Mucosa of descending colon (tissue), 3 donors: ENCODE results near the gene ZNF530. TPM values are rescaled to one million over a fixed set of nuclear protein-coding genes. Genes with fewer than 3 reads are reported as not detected.

ENCODE experiments used
- ATAC-seq: fragments of 200-7000 bp; cut with Tn5 transposase; one replicate; pipeline ENCODE4 v1.9.1; 2020; ENCODE audit warnings: mild to moderate bottlenecking, moderate library complexity
- DNase-seq, 3 donors: peaks; one replicate each; pipeline ENCODE4 v3.0.0-alpha.2; 2020
- H3K36me3 ChIP-seq: fragments of 200-600 bp; one replicate; pipeline ENCODE4 v1.8.0; 2021; ENCODE audit warnings: low read depth, mild to moderate bottlenecking
- H3K4me1 ChIP-seq: fragments of 200-600 bp; one replicate; pipeline ENCODE4 v1.8.0; 2021; ENCODE audit warnings: low read depth, mild to moderate bottlenecking
- H3K4me3 ChIP-seq: fragments of 200-600 bp; one replicate; pipeline ENCODE4 v1.8.0; 2021; ENCODE audit warnings: mild to moderate bottlenecking
- H3K9me3 ChIP-seq: fragments of 200-600 bp; one replicate; pipeline ENCODE4 v1.8.0; 2021; ENCODE audit warnings: mild to moderate bottlenecking
- CTCF ChIP-seq: fragments of 200-600 bp; IDR thresholded peaks from one replicate; pipeline ENCODE4 v1.8.0; 2022; ENCODE audit warnings: antibody characterized with exemption, mild to moderate bottlenecking
- intact Hi-C, 2 donors: fragments of 100-400 bp; cut with DNase I in 1 of 2; cut with micrococcal nuclease in 1 of 2; formaldehyde crosslinking; loops; one replicate each; pipeline versions ENCODE4 v1.11.0 to v1.11.1; 2022; cut with DNase I, micrococcal nuclease
- total RNA-seq, 3 donors: library from RNA; stranded (reverse); fragmentation: NEBNext Ultra II Directional in 2 of 3; extraction: Animal tissue kit (Norgen Biotek cat#: 25700) in 2 of 3; gene quantifications; one replicate each; pipeline versions ENCODE4 v1.2.1 to v1.2.4, GENCODE V29; 2021 to 2023
- donor health status: DM: no; HTN: no; CAD: no; lungs with moderate emphysema.
- donor health status: DM: no; HTN: no; CAD: no.
- donor health status: DM: no; HTN: yes; CAD: no.

ZNF530 gene
- total RNA-seq, 3 donors from 2014 or later = 1.7 to 3.1 (median 2.3) TPM

- ATAC-seq = no peak
- Histone ChIP-seq H3K4me3 (no peak overlapping the region), H3K36me3 (peaks cover 19% of the 10 kb centered on the region), H3K9me3 (peaks cover 72% of the 10 kb centered on the region), H3K4me1 (no peaks in the 10 kb centered on the region)
- no peak for TF ChIP-seq CTCF
- intact Hi-C loops = no loop called here
- no peak for DNase-seq
Measured at GRCh38 chr19:57637379-57637778, 37.7 kb downstream of the ZNF530 start.

- DNase-seq (no peak), ATAC-seq (no peak)
- intact Hi-C loops = no loop called here
- H3K4me1 ChIP-seq = no peaks in the 10 kb centered on the region
- H3K9me3 ChIP-seq = peaks cover 84% of the 10 kb centered on the region
- TF ChIP-seq CTCF = no peak
- no peak overlapping the region for H3K4me3 ChIP-seq
- H3K36me3 ChIP-seq = peaks cover 19% of the 10 kb centered on the region
Measured at GRCh38 chr19:57641715-57642234, 42.1 kb downstream of the ZNF530 start.

DNA sequence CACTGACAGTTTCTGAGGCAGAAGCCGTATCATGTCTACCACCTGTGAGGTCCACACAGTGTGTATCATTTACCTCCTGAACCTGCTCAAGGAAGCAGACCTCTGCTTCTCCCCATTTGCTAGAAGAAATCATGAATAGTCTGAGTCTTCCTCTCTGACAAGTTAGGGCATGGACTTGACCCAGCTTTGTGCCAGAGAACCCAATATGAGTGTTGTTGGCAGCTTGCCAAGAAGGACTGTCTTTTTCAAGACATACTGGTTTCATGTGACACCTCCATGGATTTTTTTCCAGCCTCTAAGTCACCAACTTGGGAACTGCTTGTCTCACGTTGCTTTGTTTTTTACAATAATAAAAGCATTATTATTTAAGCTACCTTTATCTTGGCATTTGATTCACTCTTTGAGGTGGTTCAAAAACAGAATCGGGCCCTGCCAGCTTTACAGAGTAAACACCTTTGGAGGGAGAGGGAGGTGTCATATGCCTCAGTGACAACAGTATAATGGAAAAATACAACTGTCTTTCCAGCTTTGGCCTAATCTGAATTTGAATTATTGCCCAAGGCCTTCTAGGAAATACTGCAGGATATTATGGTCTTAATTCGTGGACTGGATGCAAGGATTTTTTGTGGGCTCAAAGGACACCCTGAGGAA lies 42.8 kb downstream of the ZNF530 start:
- intact Hi-C loops = no loop called here
- ATAC-seq = no peak

GRCh38 chr19:57643734-57644133 lies 44.0 kb downstream of the ZNF530 start:
- intact Hi-C loops = no loop called here
- TF ChIP-seq CTCF = no peak
- H3K9me3 ChIP-seq = peaks cover 64% of the 10 kb centered on the region
- no peak overlapping the region for H3K4me3 ChIP-seq
- H3K36me3 ChIP-seq = peaks cover 19% of the 10 kb centered on the region
- H3K4me1 ChIP-seq = no peaks in the 10 kb centered on the region
- DNase-seq (no peak), ATAC-seq (no peak)

More for the DNA sequence above, 42.8 kb downstream of the ZNF530 start:
- peaks cover 76% of the 10 kb centered on the region for H3K9me3 ChIP-seq
- TF ChIP-seq CTCF = no peak
- H3K36me3 ChIP-seq = peaks cover 19% of the 10 kb centered on the region
- DNase-seq = no peak
- no peak overlapping the region for H3K4me3 ChIP-seq
- no peaks in the 10 kb centered on the region for H3K4me1 ChIP-seq

DNA sequence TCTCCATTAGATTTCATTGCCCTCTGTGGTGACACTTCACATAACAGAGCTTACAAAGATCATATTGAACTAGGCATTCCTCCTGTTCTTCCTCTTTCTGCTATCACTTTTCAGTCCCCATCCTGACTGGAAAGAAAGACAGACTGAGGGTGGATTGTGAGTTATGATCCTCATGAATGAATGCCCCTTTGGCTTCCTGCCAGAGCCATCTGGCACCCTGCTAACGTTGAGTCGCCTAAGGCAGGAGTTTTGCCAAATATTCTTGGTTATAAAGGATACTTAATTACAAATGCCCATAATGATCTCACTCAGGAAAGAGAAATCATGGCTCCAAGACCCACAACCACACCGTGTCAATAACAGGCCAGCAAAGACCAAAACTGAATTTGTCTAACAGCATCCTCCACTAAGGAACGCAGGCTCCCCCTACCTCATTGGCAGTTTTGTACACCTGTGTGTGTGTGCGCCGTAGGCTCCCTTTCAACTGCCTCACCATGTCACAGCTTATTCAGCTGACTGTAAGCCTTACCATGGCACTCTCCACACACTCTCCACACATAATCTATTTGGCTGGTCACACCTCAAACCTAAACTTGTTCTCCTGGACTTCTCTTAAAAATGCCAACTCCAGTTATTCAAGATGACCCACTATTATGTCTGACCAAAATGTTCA lies 48.8 kb downstream of the ZNF530 start:
- TF ChIP-seq CTCF = no peak
- no peak overlapping the region for H3K4me3 ChIP-seq
- intact Hi-C loops = no loop called here

More for the DNA sequence above, 48.8 kb downstream of the ZNF530 start:
- no peaks in the 10 kb centered on the region for H3K4me1 ChIP-seq
- no peaks in the 10 kb centered on the region for H3K36me3 ChIP-seq
- DNase-seq (no peak), ATAC-seq (no peak)
- peaks cover 19% of the 10 kb centered on the region for H3K9me3 ChIP-seq
